Muscle layer of colon (tissue), 2 donors: ENCODE data around the gene PTPRG.

Source experiments
- H3K27ac ChIP-seq: one replicate; pipeline ENCODE4 v1.7.0; 2013; ENCODE audit warnings: low read depth, mild to moderate bottlenecking, low read length, moderate library complexity
- H3K27me3 ChIP-seq, 2 donors: one replicate each; pipeline ENCODE4 v1.7.0; 2013; ENCODE audit warnings: low read length in 2 of 2, mild to moderate bottlenecking in 2 of 2; ENCODE audit not compliant: insufficient read depth in 2 of 2, control insufficient read depth in 1 of 2
- H3K36me3 ChIP-seq: one replicate; pipeline ENCODE4 v1.7.0; 2013; ENCODE audit warnings: mild to moderate bottlenecking, low read length; ENCODE audit not compliant: insufficient read depth
- H3K4me1 ChIP-seq: one replicate; pipeline ENCODE4 v1.7.0; 2013; ENCODE audit warnings: mild to moderate bottlenecking, low read length; ENCODE audit not compliant: insufficient read depth
- H3K4me3 ChIP-seq, 2 donors: one replicate each; pipeline ENCODE4 v1.7.0; 2013; ENCODE audit warnings: low read length in 2 of 2, low read depth in 1 of 2, mild to moderate bottlenecking in 1 of 2, moderate library complexity in 1 of 2
- H3K9ac ChIP-seq: one replicate; pipeline ENCODE4 v1.7.0; 2013; ENCODE audit warnings: low read length
- H3K9me3 ChIP-seq: one replicate; pipeline ENCODE4 v1.7.0; 2013; ENCODE audit warnings: mild to moderate bottlenecking, low read length
- donor health status: abdominal sarcoma.
- donor health status: Adenocarcinoma of cecum.

PTPRG gene

GRCh38 chr3:61866153-61866542 is 304.8 kb downstream of the PTPRG start:
- no peak overlapping the region for H3K4me3 ChIP-seq
- H3K36me3 ChIP-seq: no peaks in the 10 kb centered on the region
- H3K9me3 ChIP-seq: no peaks in the 10 kb centered on the region
- H3K9ac ChIP-seq: no peak overlapping the region
- H3K4me1 ChIP-seq: peaks cover 54% of the 10 kb centered on the region
- H3K27ac ChIP-seq: no peak overlapping the region
- no peaks in the 10 kb centered on the region for H3K27me3 ChIP-seq

GRCh38 chr3:61866961-61867461 is 305.6 kb downstream of the PTPRG start:
- Histone ChIP-seq H3K9ac (no peak overlapping the region), H3K9me3 (no peaks in the 10 kb centered on the region), H3K27me3 (no peaks in the 10 kb centered on the region), H3K4me3 (no peak overlapping the region), H3K36me3 (no peaks in the 10 kb centered on the region), H3K4me1 (peaks cover 52% of the 10 kb centered on the region), H3K27ac (no peak overlapping the region)

DNA sequence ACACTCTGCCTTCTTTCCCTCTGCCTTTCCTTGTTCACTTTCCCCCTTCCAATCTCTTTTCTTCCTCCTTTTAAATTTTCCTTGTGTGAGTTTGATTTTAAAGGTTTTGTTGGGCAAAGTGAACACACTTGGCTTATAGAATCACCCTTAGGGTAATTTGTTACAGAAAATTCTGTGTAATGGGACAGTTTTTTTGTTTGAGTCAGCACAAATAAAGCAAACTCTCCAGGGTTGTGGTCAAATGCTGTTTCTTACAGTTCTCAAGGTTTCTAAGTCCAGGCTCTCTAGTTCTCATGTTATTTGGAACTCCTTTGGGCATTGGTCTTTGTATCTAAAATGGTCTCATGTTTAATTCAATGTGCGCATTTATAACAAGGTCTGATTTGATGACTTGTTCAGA is 307.1 kb downstream of the PTPRG start:
- Histone ChIP-seq H3K27ac (no peak overlapping the region), H3K27me3 (no peaks in the 10 kb centered on the region), H3K9me3 (no peaks in the 10 kb centered on the region), H3K4me1 (peaks cover 51% of the 10 kb centered on the region), H3K4me3 (no peak overlapping the region), H3K9ac (no peak overlapping the region), H3K36me3 (no peaks in the 10 kb centered on the region)

GRCh38 chr3:61869371-61869770 is 308.0 kb downstream of the PTPRG start:
- Histone ChIP-seq H3K27ac (no peak overlapping the region), H3K36me3 (no peaks in the 10 kb centered on the region)

DNA sequence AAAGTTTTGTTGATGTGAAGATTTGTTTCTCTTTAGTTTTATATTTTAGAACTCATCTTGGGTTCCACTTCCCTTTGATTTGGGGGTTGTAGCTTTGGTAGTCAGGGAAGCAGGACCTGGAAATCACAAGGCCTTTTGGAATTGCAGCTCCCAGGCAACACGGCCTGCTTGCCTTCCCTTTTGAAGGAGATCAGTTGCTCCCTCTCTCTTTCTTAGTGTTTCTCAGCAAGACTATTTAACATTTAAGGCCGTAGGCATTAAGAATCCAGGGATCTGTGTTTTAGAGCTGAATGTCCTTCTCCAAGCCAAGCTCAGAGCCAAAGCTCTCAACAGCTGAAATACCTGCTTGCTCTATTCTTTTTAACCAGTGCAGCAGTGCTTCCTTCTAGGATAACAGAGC is 310.3 kb downstream of the PTPRG start:
- H3K9ac ChIP-seq: no peak overlapping the region
- H3K27me3 ChIP-seq: no peaks in the 10 kb centered on the region
- H3K9me3 ChIP-seq: no peaks in the 10 kb centered on the region
- H3K36me3 ChIP-seq: no peaks in the 10 kb centered on the region
- peaks cover 49% of the 10 kb centered on the region for H3K4me1 ChIP-seq
- H3K4me3 ChIP-seq: no peak overlapping the region
- H3K27ac ChIP-seq: no peak overlapping the region

More at GRCh38 chr3:61869371-61869770, 308.0 kb downstream of the PTPRG start:
- H3K9ac ChIP-seq: no peak overlapping the region
- H3K4me1 ChIP-seq: peaks cover 53% of the 10 kb centered on the region
- H3K27me3 ChIP-seq: no peaks in the 10 kb centered on the region
- H3K4me3 ChIP-seq: no peak overlapping the region
- H3K9me3 ChIP-seq: no peaks in the 10 kb centered on the region

- Histone ChIP-seq H3K27me3 (no peaks in the 10 kb centered on the region), H3K4me1 (peaks cover 53% of the 10 kb centered on the region), H3K9ac (no peak overlapping the region), H3K4me3 (no peak overlapping the region), H3K36me3 (no peaks in the 10 kb centered on the region), H3K9me3 (no peaks in the 10 kb centered on the region), H3K27ac (no peak overlapping the region)
Observed at GRCh38 chr3:61872077-61872706, 310.8 kb downstream of the PTPRG start.

GRCh38 chr3:61875046-61875844 is 313.9 kb downstream of the PTPRG start:
- H3K9me3 ChIP-seq: no peaks in the 10 kb centered on the region
- peaks cover 62% of the 10 kb centered on the region for H3K4me1 ChIP-seq
- no peak overlapping the region for H3K4me3 ChIP-seq
- H3K9ac ChIP-seq: no peak overlapping the region
- no peaks in the 10 kb centered on the region for H3K36me3 ChIP-seq
- no peak overlapping the region for H3K27ac ChIP-seq
- H3K27me3 ChIP-seq: no peaks in the 10 kb centered on the region

- Histone ChIP-seq H3K4me3 (no peak overlapping the region), H3K27me3 (no peaks in the 10 kb centered on the region), H3K36me3 (no peaks in the 10 kb centered on the region), H3K4me1 (peaks cover 62% of the 10 kb centered on the region), H3K9ac (no peak overlapping the region), H3K9me3 (no peaks in the 10 kb centered on the region), H3K27ac (no peak overlapping the region)
Observed at GRCh38 chr3:61875976-61876671, 314.8 kb downstream of the PTPRG start.

- Histone ChIP-seq H3K27ac (no peak overlapping the region), H3K9ac (no peak overlapping the region), H3K4me1 (peaks cover 57% of the 10 kb centered on the region), H3K4me3 (no peak overlapping the region), H3K9me3 (no peaks in the 10 kb centered on the region), H3K36me3 (no peaks in the 10 kb centered on the region), H3K27me3 (no peaks in the 10 kb centered on the region)
Observed at GRCh38 chr3:61876797-61877196, 315.4 kb downstream of the PTPRG start.

DNA sequence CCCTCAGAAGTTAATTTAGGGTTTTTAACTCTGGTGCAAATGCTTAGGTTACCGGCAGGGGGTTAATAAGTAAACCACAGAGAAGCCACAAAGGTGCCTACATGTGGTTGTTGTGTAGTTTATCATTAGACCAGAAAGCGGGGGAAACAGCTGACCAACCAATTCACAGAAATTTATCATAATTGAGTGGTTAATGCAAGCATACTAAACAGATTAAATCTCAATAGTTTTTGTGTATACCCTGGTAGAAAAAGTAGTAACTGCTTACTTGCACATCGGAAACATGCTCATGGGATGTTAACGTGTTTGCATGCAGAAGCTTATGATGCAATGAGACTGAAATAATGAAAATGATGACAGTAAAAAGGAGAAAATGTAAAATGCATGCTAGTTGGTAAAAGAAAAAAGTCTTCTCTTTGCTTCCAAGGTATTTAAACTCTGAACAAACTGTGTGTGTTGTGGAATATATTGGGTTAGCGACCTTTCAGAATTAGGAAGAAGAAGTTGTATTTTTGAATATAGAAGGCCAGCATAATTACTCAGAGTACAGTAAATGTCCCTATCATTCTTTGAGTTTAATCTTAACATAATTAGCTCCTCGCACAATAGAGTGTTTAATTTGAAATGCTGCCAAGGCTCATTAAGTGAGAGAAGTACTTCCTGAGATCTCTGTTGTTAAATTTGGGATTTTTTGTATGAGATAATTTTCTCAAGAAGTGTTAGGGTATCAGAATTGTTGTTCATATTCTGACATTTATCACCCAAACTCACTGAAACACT is 316.2 kb downstream of the PTPRG start:
- no peak overlapping the region for H3K9ac ChIP-seq
- H3K4me1 ChIP-seq: peaks cover 50% of the 10 kb centered on the region
- H3K4me3 ChIP-seq: no peak overlapping the region
- no peak overlapping the region for H3K27ac ChIP-seq
- no peaks in the 10 kb centered on the region for H3K9me3 ChIP-seq
- no peaks in the 10 kb centered on the region for H3K36me3 ChIP-seq
- H3K27me3 ChIP-seq: no peaks in the 10 kb centered on the region

- H3K27ac ChIP-seq: no peak overlapping the region
- H3K9ac ChIP-seq: no peak overlapping the region
- no peaks in the 10 kb centered on the region for H3K27me3 ChIP-seq
- H3K4me1 ChIP-seq: peaks cover 17% of the 10 kb centered on the region
- no peak overlapping the region for H3K4me3 ChIP-seq
- no peaks in the 10 kb centered on the region for H3K9me3 ChIP-seq
- no peaks in the 10 kb centered on the region for H3K36me3 ChIP-seq
Observed at GRCh38 chr3:61882253-61882652, 320.9 kb downstream of the PTPRG start.
